Fibroblast of lung (primary cell): ENCODE data around the gene SLC35G1.

Experiments
- EZH2 ChIP-seq: IDR thresholded peaks from 2 replicates; pipeline ENCODE4 v1.5.1; 2012; ENCODE audit warnings: low read length, control low read depth, mild to moderate bottlenecking; ENCODE audit errors: missing control alignments
- TF ChIP-seq, protein P1 (sequence below), 2 donors: IDR thresholded peaks in 1 of 2; conservative IDR thresholded peaks in 1 of 2; 1 replicate in 1 of 2; 2 replicates in 1 of 2; pipeline ENCODE4 v1.5.1; 2011 to 2012; ENCODE audit warnings: low read length in 2 of 2, control low read depth in 1 of 2, inconsistent platforms in 1 of 2, low read depth in 1 of 2, mild to moderate bottlenecking in 1 of 2

DNA sequence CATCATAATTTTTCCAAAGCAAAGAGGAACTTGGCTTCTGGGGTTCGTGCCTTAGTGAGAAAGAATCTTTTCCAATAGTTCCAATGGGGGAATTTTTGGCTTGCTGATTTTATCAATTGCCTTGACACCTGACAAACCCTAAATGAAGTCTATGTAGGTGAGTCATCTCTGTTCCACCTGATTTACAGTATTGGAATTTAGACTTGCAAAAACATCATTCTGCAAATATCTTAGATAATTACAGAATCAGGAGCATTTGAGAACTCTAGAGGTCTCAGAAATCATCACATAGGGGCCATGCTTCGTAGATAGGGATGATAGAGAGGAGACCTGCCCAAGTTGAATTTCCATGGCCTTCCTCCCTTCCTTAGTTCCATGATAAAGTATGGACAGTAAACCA, 9.3 kb downstream of the SLC35G1 start:
- TF ChIP-seq, protein P1, sequence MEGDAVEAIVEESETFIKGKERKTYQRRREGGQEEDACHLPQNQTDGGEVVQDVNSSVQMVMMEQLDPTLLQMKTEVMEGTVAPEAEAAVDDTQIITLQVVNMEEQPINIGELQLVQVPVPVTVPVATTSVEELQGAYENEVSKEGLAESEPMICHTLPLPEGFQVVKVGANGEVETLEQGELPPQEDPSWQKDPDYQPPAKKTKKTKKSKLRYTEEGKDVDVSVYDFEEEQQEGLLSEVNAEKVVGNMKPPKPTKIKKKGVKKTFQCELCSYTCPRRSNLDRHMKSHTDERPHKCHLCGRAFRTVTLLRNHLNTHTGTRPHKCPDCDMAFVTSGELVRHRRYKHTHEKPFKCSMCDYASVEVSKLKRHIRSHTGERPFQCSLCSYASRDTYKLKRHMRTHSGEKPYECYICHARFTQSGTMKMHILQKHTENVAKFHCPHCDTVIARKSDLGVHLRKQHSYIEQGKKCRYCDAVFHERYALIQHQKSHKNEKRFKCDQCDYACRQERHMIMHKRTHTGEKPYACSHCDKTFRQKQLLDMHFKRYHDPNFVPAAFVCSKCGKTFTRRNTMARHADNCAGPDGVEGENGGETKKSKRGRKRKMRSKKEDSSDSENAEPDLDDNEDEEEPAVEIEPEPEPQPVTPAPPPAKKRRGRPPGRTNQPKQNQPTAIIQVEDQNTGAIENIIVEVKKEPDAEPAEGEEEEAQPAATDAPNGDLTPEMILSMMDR (conservative IDR thresholded peaks at IDR 0.05 in 1 of 2, IDR thresholded peaks at IDR 0.05 in 1 of 2; ENCODE audit: low read depth in 1 of 2, low read length in 2 of 2) = no peak
- no peak for TF ChIP-seq EZH2
